SKM-1 (cell line): ENCODE data around the gene NHS.
A peak's percentile ranks its signal among the peaks of the same experiment; 100 is the strongest.

Experiments
- DNase-seq: peaks from one replicate; lab custom pipeline; 2025; ENCODE audit not compliant: unreplicated experiment; lab: John Stamatoyannopoulos, UW

NHS gene

GRCh38 chrX:17655211-17656034 lies 280.4 kb downstream of the NHS start:
- DNase-seq = no peak

GRCh38 chrX:17656035-17656418 lies 281.0 kb downstream of the NHS start:
- no peak for DNase-seq

GRCh38 chrX:17656556-17656955 lies 281.6 kb downstream of the NHS start:
- DNase-seq = no peak

- DNase-seq = no peak
Observed at GRCh38 chrX:17662391-17662790, 287.4 kb downstream of the NHS start.

- no peak for DNase-seq
Observed at GRCh38 chrX:17668929-17669328, 293.9 kb downstream of the NHS start.

GRCh38 chrX:17669458-17669857 lies 294.5 kb downstream of the NHS start:
- DNase-seq = no peak

- DNase-seq = no peak
Observed at GRCh38 chrX:17669891-17670290, 294.9 kb downstream of the NHS start.

GRCh38 chrX:17670874-17671273 lies 295.9 kb downstream of the NHS start:
- DNase-seq = no peak

- no peak for DNase-seq
Observed at GRCh38 chrX:17674601-17675000, 299.6 kb downstream of the NHS start.

GRCh38 chrX:17679261-17679660 lies 304.3 kb downstream of the NHS start:
- DNase-seq = no peak

- DNase-seq = no peak
Observed at GRCh38 chrX:17679820-17680219, 304.8 kb downstream of the NHS start.

GRCh38 chrX:17680732-17681413 lies 305.9 kb downstream of the NHS start:
- DNase-seq = no peak

- DNase-seq = no peak
Observed at GRCh38 chrX:17682259-17682658, 307.3 kb downstream of the NHS start.

GRCh38 chrX:17685026-17685425 lies 310.0 kb downstream of the NHS start:
- no peak for DNase-seq

- no peak for DNase-seq
Observed at GRCh38 chrX:17687648-17688047, 312.6 kb downstream of the NHS start.

GRCh38 chrX:17689971-17690409 lies 315.0 kb downstream of the NHS start:
- DNase-seq = peak; percentile 22

- no peak for DNase-seq
Observed at GRCh38 chrX:17692709-17693346, 317.8 kb downstream of the NHS start.

- DNase-seq = no peak
Observed at GRCh38 chrX:17697191-17697590, 322.2 kb downstream of the NHS start.

- DNase-seq = no peak
Observed at GRCh38 chrX:17700976-17701375, 326.0 kb downstream of the NHS start.

GRCh38 chrX:17703201-17703600 lies 328.2 kb downstream of the NHS start:
- no peak for DNase-seq

- DNase-seq = no peak
Observed at GRCh38 chrX:17705211-17705610, 330.2 kb downstream of the NHS start.

- DNase-seq = no peak
Observed at GRCh38 chrX:17706676-17707075, 331.7 kb downstream of the NHS start.
